Midbrain (tissue), 1 donor: ENCODE measurements around the gene FNBP1L.
"Not testable (repeated sequence)": the region's sequence is repeated elsewhere in the genome, so short reads cannot be mapped to it uniquely, and the experiment has no call there.

Experiments
- DNase-seq: peaks from one replicate; lab custom pipeline; 2025; lab: John Stamatoyannopoulos, UW

FNBP1L gene

DNA sequence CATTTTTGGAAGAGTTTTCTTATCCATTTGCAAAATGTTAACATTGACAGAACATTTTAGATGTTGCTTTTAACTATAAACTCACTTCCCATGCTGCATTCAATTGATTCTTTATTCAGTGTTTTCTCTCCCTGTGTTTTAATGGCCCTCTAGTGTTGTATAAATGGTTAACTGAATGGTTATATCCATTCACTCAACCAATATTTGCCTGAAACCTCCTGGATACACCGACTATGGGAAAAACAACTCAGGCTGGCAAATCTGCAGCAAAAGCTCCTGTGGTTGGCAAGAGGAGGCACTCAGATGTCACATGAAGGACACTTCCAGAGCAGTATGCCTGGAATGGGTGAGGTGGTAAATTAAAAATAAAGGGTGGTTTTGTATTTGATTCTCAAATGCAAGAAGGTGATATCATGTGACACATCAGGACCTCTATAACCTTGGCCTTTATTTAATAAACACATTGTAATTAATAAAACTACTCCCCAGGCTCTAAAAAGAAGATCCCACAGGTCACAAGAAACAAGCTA is 126.1 kb downstream of the FNBP1L start:
- DNase-seq, result no peak

DNA sequence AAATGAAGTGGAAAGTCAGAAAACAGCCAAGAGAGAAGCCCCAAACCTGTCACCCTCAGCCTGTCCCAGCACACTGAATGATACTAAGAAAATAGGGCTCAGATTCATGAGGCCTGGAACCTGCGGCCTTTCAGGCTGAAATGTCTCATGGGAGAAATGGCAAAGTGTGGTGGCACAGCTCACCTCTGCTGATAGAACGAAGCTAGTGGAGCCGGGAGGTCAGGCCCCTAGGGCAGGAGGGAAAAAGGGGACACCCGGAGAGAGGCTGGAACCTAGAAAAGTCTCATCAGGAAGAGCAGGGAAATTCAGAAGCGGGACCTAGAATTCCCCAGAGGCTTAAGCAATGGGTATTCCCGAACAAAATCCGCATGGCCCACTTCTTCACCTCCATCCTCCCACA is 126.6 kb downstream of the FNBP1L start:
- DNase-seq, result no peak

DNA sequence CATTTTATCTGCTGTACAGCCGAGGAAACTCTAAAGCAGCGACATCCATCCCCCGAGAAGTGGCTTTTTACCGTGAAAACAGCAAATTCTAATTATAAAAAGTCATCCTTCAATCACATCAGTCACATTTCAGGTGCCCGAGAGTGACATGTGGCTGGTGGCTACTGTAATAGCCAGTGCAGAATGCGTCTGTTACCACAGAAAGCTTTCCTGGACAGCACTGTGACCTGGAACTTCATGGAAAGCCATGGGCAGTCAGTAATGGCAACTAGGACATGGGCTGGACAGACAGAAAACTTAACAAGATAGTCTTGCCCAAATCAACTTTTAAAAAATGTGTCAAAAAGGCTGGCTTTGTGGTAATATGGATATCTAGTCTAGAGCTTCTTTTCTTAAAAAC is 127.1 kb downstream of the FNBP1L start:
- DNase-seq, result no peak

DNA sequence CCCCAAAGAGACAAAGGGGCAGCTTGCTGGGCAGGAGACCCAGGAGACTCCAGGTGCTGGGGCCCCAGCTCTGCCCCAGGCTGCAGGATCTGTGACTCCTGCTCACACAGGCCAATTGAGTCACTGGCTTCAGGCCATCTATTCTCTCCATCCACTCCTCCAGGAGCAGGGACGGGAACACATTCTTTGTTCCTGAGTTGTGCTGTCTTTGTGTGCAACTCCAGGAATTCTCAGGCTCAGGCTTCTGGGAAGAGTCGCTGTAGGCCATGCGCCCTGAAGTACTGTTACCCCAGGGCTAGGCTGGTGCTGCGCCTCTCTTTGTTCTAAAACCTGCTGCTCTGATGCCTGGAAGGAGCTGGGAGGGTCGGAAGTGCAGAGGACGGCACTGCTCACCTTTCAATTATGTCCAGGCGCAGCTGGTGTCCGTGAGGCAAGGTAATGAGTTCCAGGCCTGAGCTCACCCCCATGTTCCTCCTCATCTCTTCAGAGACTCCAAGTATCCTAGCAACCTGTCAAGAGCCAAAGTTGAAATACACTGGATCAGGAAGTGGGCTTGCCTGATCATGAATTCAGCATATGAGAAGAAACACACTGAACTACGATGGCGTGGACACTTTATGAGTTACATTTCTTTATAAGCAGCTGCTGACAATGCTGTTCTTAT is 127.8 kb downstream of the FNBP1L start:
- no peak for DNase-seq

DNA sequence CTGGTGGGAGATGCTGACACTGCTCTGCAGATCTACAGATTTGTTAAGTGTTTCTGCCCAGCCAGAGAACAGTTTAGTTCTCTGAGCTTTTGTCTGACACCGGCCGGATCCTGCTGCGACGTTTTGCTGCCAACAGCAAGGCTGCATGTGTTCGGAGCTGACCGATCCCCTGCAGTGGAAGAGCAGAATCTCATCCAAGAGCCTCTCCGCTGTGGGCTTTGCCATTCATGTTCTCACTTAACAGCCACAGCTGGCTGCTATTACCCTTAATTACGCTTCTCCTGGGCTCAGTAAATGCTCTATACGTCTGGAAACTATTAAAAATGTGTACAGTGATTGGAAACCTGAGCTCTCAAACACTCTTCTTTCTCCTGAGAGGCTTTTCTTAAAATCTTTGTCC is 128.4 kb downstream of the FNBP1L start:
- peak; percentile 32 for DNase-seq

DNA sequence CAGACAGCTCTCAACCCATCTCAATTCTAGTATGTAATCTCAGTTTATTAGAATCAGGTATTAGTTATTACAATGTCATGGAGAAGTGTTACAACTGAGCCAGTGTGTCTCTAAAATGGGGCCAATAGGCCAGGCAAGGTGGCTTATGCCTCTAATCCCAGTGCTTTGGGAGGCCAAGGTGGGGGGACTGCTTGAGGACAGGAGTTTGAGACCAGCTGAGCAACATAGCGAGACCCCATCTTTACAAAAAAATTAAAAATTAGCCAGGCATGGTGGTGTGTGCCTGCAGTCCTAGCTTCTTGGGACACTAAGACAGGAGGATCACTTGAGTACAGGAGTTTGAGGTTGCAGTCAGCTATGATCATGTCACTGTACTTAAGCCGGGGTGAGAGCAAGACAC is 128.8 kb downstream of the FNBP1L start:
- no peak for DNase-seq

DNA sequence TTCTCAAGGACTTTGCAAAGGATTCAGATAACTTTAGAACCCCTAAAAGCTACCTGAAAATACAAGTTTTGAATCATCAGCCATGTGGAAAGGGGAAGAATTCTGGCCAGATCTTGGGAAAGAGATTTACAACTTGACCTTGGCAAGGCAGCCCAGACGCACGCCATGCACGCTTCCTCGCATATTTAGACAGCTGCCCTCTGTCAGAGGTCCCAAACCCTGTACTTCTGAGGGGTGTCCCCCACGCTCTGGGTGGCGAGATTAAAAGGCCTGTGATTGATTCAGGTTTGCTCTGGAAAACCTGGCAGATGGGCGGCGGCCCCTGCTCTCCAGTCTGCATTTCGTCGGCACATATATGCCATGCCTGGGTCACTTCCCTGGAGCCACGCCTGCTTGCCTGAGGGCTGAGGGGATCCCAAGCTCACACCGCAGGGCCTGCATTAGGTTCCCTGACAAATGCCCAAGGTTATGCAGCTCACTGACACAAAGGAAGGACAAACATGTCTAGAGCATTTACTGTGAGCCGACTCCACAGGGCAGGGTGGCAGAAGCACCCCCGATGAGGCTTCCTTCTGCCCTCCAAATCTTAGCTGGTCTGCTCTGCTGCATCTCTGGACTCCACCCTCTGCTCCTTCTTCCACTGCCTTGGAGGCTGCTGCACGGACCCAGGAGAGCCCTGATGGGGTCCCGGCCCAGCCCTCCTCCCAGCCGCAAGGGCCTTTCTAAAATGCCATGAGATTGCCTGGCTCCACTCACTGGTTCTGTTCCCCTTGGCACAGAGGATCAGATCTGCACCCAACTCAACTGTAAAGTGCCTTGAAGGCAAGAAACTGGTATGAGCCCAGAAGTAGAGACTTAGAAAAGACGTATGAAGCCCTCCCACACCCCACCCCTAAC is 129.9 kb downstream of the FNBP1L start:
- no peak for DNase-seq

DNA sequence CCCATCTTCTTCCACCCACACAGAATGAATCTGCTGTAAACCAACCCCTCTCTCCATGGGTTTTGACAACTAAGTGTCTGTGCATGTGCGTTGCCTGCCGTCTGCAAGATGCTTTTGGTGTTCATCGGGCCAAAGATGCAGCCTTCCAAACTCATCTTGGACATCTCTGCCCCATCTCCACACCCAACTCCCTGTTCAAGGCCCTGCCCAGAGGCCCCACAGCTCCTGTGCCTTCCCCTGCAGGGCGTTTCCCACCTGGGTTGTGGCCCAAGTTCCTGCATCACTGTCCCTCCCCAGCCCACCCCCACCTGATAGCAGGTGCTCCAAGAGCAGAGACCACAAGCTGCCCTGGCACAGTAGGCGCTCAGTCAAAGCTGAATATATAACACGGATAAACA is 130.5 kb downstream of the FNBP1L start:
- no peak for DNase-seq

DNA sequence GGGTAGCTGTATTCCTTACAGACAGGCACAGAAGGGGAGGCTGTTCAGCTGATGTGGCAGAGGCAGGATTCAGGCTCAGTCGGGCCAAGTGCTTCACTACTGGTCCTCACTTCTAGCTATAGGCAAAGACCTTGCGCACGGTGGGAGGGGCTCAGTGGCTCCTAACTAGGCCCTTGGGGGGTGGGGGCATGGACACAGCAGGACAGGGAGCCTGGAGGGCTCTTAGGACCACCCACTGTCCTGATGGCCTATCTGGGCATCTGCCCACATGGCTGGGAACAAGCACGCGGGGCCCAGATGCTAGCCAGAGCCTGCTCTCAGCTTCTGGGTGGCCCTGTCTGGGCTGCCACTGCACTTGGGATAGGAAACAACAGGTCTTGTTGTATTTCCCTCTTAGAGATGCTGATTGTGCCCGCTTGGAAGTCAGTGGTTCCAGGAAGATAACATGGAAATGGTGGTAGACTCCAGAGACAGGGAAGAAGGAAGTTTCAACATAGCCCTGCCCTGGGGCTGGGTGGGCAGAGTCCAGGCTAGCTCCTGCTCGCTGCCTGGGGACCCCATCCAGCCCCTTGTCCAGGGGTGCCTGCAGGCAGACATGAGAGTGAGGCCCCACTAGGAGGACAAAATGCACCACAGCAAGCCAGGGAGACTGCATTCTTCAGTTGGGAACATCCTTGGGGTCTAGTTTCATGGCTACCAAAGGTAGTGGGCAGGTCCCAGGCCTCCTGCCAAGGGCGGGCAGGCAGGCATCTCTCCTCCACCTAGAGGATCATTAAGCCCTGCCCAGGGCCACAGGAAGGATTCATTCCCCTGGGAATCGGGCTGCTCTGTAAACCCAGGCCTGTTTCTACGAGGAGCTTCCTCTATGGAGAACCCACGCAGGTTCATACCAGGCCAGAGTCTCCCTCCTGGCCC is 131.2 kb downstream of the FNBP1L start:
- DNase-seq, result no peak

DNA sequence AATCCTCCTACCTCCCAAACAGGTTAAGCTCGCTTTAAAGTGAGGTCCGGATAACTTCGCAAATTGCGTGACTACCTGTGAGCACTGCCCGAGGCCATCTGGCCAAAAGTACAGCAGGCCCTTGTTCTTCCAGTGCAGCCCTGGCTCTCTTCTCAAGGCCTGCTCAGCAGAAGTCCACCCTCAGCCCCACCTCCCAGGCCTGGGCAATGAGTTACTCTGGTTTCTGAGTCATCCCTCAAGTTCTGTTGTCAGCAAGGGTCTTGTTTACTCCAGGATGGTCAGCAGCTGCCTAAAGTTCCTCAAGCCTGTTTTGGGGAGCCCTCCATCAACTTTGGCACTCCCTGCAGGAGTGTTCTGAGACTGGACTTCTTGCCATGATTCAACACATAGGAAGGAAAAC is 132.0 kb downstream of the FNBP1L start:
- no peak for DNase-seq

DNA sequence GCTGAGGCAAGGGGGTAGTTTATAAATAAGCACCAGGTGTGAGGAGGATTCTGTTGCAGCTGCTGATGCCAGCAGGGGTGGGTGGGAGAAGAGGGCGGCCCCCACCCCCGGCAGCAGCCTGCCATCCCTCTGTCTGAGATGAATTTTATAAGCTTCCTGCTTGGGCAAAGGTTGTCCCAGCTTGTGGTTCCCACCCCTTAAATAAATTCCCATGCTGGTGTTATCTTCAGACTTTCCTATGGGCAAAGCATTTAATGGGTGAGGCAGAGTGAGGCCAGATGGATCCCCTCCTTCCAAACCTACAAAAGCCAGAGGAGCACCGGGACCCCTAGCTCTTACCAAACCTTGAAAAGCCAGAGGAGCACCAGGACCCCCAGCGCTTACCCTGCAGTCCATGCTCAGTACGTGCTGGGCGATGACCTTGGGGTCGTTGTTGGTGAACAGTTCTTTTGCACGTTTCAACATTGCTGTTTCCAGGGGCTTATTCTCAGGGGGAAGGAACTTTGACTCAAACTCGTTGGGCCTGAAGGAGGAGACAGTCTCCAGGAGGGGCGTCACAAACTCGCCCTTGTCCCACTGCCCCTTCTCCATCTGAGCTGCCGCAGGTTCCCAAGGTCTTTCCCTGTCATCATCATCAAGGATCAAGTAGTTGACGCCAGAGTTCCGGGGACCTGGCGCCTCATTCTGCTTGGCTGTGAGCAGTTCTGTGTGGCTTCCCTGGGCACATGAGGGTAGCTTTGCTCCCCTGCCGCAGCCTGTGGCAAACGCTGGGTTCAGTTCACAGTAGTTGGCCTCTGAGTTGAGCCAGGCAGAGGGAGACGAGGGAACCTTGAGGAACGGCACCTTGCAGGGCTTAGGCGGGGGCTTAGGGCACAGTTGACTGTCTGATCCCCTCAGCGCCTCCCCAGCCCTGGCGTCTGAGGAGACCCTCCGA is 134.3 kb downstream of the FNBP1L start:
- DNase-seq, result no peak

DNA sequence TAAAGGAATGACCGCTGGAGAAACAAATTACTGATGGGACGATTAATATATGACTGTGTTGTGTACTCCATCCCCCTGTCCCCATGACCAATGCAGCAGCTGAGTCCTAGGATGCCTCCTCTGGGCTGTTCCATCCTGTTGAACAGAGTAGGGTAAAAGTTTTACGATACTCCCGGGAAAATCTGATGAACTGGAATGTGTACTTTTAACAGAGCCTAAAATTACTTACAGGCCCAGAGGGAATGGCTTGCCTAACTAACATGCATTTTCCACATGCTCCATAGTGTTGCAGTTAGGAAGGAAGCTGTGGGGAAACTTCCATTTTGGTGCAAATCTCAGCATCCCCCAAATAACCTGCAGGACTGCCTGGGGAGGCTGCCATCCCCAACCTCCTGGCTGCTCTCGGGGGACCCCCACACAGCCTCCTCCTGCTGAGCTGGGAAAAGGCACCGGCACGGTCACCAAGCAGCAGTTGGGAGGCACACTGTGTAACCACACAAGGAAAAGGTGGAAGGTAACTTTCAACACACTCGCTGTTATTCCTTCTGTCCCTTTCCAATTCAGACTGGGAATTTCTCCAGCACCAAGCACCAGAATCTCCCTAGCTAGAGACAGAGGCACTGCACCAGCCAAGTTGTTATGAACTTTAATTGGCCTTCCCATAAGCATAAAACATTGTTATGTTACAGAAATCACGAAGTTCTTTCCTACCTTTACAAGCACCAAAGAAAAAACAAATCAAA is 136.5 kb downstream of the FNBP1L start:
- no peak for DNase-seq

DNA sequence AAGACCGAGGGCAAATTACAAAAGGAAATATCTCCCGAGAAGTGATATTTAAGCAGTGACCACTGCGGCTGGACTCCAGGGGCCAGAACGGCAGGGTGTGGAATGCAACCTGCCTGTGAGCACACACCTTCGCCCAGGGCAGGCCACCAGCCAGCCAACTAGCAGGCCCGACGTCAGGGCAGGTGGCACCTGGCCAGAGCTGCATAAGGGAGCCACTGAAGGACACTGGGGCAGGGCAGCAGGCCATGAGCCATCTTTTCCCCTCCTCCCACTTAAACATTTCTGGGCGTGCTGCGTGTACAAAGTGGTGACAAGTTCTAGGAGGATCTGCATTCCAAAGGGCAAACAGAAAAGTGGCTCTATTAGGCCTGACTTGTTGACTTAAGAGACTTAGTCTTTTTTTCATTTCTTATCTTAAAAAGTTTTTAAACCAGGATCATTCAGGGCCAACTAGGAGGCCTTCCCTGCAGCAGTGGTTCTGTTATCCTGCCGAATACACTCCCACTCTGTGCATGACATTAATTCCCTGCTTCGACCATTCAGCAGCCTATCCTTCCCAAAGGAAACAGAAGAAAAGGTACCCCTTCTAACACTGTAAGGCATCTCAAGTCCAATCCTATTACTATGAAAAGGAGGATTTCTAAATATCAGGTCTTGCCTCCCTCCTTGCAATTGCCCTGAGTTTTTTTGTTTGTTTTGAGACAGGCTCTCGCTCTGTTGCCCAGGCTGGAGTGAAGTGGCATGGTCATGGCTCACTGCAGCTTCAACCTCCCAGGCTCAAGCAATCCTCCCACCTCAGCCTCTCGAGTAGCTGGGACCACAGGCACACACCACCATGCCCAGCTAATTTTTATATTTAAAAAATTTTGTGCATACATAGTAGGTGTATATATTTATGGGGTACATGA is 137.4 kb downstream of the FNBP1L start:
- DNase-seq, result peak; percentile 47

DNA sequence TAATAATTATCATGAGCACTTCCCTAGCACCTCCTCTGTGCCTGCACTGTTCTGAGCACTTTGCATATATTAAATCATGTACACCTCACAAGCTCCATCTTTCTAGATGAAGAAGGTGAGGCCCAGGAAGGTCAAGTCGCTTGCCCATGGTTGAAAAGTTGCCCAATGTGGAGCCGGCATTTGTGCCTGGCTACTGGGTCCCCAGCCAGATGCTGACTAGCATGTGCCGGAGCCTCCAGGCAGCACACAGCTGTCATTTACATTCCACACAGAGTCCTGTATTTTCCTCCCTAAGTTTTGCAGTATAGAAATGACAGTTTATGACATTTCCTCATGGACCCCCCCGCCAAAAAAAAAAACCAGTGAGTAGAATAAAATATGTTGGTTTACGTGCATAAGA is 139.4 kb downstream of the FNBP1L start:
- no peak for DNase-seq

DNA sequence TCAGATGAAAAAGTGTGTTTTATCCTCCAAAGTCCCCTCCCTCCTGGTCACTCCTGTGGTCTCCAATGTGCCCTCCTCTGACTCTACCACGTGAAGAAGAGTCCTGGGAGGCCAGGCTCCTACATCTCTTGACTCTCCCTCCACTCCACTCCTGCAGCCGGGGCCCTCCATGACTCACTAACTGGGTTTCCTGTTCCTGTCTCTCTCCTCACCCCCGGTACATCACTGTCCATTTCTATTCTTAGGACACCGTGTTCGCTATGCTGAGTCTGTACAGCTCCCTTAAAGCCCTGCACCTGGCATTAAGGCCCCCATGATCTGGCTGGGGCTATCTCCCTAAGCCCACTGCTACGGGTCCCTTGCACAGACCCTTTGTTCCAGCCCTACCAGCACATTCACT is 140.3 kb downstream of the FNBP1L start:
- no peak for DNase-seq

DNA sequence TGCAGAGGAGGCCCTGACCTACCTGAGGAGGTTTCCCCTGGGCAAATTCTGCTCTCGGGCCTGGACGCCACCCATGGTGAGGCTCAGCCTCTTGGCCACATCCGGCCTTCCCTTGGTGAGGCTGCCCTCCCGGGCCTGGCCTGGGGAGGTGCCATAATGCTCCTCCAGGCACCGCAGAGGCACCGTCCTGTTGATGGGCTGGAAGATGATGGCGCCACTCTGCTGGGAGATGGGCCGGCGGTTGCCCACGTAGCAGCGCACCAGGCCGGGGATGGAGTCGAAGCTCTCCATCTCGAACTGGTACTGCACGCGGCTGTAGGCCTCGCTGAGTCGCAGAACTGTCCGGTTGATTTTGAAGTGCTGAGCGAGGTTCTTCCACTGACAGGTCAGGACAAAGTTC is 141.0 kb downstream of the FNBP1L start:
- no peak for DNase-seq

DNA sequence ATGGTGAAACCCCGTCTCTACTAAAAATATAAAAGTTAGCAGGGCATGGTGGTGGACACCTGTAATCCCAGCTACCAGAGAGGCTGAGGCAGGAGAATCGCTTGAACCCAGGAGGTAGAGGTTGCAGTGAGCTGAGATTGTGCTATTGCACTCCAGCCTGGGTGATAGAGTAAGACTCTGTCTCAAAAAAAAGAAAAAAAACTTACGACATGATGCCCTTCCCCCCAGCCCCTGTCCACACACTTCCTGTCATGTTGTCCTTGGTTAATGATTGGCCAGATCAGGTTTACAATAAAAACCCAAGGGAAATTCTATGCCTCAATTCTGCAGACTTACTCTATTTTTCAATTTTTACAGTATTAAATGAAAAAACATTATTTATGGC is 143.4 kb downstream of the FNBP1L start:
- not testable (repeated sequence) for DNase-seq

DNA sequence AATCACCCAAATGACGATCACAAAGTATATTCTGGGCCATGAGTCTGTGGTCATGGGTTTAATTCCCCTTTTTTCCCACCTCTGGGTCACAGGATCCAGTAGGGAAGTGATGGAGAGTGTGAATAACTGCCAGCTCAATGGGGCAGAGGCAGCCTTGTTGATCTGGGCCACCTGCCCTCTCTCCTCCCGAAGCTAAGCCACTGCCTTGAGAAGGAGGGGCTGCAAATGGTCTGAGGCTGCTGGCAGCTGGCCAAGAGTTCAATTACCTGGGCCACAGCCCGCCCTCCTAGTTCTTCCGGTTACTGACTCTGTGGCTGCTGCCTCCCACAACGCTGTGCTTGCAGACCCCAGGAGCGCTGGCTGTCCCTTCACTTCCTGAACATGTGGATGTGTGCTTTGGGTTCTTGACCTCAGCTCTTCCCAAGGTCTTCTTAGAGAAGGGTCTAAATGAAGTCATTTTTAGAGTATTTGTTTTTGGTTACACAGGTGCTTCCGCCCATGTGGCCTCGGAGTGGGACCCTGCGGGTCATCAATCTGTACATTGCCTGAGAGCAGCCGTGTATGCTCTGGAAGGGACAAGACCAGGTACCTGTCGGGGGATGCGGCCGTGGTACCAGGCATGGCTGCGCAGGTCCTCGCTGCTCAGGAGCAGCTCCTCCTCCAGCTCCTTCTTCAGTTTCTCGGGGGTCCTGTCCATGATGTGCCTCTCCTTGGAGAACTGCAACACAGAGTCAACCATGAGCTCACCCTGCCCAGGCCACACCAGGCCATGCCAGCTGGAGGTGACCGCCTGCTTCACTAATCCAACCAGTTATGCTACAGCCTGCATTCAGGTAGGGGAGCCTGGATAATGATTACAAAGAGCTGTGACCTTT is 144.0 kb downstream of the FNBP1L start:
- DNase-seq, result no peak
